H1 (cell line): Measurements from ENCODE around the gene JPH3. TPM values are rescaled to one million over a fixed set of nuclear protein-coding genes. Genes with fewer than 3 reads are reported as not detected.

Experiments
- CHD1 ChIP-seq: IDR thresholded peaks from 2 replicates; pipeline ENCODE4 v1.6.1; 2012; ENCODE audit warnings: low read depth, low read length, improper control_type of control experiment
- EZH2 ChIP-seq: fragments of 200-600 bp; sonication (generic); IDR thresholded peaks from 2 replicates; pipeline ENCODE4 v1.7.1; 2012; ENCODE audit warnings: low read depth, mild to moderate bottlenecking, moderate library complexity, low read length, inconsistent platforms; ENCODE audit not compliant: severe bottlenecking
- JUND ChIP-seq: IDR thresholded peaks from 2 replicates; pipeline ENCODE4 v1.6.1; 2011; ENCODE audit warnings: mild to moderate bottlenecking, improper control_type of control experiment, low read length
- RAD21 ChIP-seq, 2 experiments: IDR thresholded peaks in 1 of 2; conservative IDR thresholded peaks in 1 of 2; 2 replicates each; pipeline ENCODE4 v1.6.1; 2011; ENCODE audit warnings: low read depth in 2 of 2, low read length in 2 of 2, improper control_type of control experiment in 1 of 2, inconsistent platforms in 1 of 2, mild to moderate bottlenecking in 1 of 2, moderate library complexity in 1 of 2
- SAP30 ChIP-seq: fragments of 300-600 bp; sonication (generic); IDR thresholded peaks from 2 replicates; pipeline ENCODE4 v1.7.1; 2012; ENCODE audit warnings: low read length, moderate library complexity, mild to moderate bottlenecking, inconsistent platforms; ENCODE audit not compliant: insufficient read depth, insufficient replicate concordance
- SP1 ChIP-seq: IDR thresholded peaks from 2 replicates; pipeline ENCODE4 v1.6.1; 2011; ENCODE audit warnings: low read depth, low read length
- TCF12 ChIP-seq: IDR thresholded peaks from 2 replicates; pipeline ENCODE4 v1.6.1; 2011; ENCODE audit warnings: low read depth, mild to moderate bottlenecking, low read length
- polyA plus RNA-seq, 7 experiments: library from polyadenylated mRNA; depleted of rRNA in 3 of 7; stranded (reverse) in 5 of 7; unstranded in 2 of 7; fragments of >200 nt in 5 of 7; fragments of 200-250 nt in 2 of 7; gene quantifications; 1 replicate in 5 of 7; 2 replicates in 1 of 7; 4 replicates in 1 of 7; pipeline versions ENCODE4 v1.2.1 to v1.2.3, GENCODE V29; 2011 to 2013; ENCODE audit warnings: missing spikeins in 2 of 7, mixed read lengths in 2 of 7
- total RNA-seq: library from RNA; stranded (reverse); fragmentation: NEBNext Ultra II Directional; extraction: Animal tissue kit (Norgen Biotek cat#: 25700); gene quantifications from 2 replicates; pipeline ENCODE4 v1.2.1, GENCODE V29; 2021
- TF ChIP-seq, protein P1 (sequence below): fragments of 300-600 bp; sonication (generic); IDR thresholded peaks from 2 replicates; pipeline ENCODE4 v1.7.1; 2012; ENCODE audit warnings: low read length, moderate library complexity, mild to moderate bottlenecking, inconsistent platforms; ENCODE audit not compliant: insufficient replicate concordance
- TF ChIP-seq, protein P2 (sequence below): IDR thresholded peaks from 2 replicates; pipeline ENCODE4 v1.6.1; 2012; ENCODE audit warnings: low read length, inconsistent platforms

JPH3 gene
- total and polyA plus RNA-seq, 2 of the 8 experiments (the other 6 are each of a cell fraction or from before 2014, with no cell fraction given), result 10.3 to 28.3 TPM

DNA sequence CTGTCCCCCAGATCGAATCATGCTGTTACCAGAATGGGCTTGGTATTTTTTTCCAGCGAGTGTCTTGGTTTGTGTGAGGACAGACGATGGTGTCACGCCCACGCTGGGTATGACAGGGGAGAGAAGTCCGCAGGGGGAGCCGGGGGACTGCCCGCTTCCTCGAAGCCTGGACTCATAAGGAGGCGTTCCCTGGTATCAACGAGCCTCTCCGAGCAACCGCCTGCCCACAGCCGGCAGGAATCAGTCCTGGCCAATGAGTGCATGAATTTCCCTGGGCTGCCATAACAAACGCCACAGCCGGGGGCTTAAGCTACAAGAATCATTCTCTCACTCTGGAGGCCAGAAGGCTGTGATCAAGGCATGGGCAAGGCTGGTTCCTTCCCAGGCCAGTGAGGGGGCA, 26.1 kb upstream of the JPH3 start (continued):
- TF ChIP-seq, protein P1, sequence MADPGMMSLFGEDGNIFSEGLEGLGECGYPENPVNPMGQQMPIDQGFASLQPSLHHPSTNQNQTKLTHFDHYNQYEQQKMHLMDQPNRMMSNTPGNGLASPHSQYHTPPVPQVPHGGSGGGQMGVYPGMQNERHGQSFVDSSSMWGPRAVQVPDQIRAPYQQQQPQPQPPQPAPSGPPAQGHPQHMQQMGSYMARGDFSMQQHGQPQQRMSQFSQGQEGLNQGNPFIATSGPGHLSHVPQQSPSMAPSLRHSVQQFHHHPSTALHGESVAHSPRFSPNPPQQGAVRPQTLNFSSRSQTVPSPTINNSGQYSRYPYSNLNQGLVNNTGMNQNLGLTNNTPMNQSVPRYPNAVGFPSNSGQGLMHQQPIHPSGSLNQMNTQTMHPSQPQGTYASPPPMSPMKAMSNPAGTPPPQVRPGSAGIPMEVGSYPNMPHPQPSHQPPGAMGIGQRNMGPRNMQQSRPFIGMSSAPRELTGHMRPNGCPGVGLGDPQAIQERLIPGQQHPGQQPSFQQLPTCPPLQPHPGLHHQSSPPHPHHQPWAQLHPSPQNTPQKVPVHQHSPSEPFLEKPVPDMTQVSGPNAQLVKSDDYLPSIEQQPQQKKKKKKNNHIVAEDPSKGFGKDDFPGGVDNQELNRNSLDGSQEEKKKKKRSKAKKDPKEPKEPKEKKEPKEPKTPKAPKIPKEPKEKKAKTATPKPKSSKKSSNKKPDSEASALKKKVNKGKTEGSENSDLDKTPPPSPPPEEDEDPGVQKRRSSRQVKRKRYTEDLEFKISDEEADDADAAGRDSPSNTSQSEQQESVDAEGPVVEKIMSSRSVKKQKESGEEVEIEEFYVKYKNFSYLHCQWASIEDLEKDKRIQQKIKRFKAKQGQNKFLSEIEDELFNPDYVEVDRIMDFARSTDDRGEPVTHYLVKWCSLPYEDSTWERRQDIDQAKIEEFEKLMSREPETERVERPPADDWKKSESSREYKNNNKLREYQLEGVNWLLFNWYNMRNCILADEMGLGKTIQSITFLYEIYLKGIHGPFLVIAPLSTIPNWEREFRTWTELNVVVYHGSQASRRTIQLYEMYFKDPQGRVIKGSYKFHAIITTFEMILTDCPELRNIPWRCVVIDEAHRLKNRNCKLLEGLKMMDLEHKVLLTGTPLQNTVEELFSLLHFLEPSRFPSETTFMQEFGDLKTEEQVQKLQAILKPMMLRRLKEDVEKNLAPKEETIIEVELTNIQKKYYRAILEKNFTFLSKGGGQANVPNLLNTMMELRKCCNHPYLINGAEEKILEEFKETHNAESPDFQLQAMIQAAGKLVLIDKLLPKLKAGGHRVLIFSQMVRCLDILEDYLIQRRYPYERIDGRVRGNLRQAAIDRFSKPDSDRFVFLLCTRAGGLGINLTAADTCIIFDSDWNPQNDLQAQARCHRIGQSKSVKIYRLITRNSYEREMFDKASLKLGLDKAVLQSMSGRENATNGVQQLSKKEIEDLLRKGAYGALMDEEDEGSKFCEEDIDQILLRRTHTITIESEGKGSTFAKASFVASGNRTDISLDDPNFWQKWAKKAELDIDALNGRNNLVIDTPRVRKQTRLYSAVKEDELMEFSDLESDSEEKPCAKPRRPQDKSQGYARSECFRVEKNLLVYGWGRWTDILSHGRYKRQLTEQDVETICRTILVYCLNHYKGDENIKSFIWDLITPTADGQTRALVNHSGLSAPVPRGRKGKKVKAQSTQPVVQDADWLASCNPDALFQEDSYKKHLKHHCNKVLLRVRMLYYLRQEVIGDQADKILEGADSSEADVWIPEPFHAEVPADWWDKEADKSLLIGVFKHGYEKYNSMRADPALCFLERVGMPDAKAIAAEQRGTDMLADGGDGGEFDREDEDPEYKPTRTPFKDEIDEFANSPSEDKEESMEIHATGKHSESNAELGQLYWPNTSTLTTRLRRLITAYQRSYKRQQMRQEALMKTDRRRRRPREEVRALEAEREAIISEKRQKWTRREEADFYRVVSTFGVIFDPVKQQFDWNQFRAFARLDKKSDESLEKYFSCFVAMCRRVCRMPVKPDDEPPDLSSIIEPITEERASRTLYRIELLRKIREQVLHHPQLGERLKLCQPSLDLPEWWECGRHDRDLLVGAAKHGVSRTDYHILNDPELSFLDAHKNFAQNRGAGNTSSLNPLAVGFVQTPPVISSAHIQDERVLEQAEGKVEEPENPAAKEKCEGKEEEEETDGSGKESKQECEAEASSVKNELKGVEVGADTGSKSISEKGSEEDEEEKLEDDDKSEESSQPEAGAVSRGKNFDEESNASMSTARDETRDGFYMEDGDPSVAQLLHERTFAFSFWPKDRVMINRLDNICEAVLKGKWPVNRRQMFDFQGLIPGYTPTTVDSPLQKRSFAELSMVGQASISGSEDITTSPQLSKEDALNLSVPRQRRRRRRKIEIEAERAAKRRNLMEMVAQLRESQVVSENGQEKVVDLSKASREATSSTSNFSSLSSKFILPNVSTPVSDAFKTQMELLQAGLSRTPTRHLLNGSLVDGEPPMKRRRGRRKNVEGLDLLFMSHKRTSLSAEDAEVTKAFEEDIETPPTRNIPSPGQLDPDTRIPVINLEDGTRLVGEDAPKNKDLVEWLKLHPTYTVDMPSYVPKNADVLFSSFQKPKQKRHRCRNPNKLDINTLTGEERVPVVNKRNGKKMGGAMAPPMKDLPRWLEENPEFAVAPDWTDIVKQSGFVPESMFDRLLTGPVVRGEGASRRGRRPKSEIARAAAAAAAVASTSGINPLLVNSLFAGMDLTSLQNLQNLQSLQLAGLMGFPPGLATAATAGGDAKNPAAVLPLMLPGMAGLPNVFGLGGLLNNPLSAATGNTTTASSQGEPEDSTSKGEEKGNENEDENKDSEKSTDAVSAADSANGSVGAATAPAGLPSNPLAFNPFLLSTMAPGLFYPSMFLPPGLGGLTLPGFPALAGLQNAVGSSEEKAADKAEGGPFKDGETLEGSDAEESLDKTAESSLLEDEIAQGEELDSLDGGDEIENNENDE, result no peak
- no peak for TF ChIP-seq CHD1
- TF ChIP-seq SAP30, result no peak
- TF ChIP-seq JUND, result no peak
- TF ChIP-seq EZH2, result no peak
- no peak for TF ChIP-seq TCF12
- 0 out of 4 replicates have a peak, but pooled peaks of 1 of the 2 experiments have one; percentile 4 for TF ChIP-seq RAD21 (IDR thresholded peaks at IDR 0.05 in 1 of 2, conservative IDR thresholded peaks at IDR 0.05 in 1 of 2; ENCODE audit: low read depth in 2 of 2, low read length in 2 of 2)
- TF ChIP-seq, protein P2, sequence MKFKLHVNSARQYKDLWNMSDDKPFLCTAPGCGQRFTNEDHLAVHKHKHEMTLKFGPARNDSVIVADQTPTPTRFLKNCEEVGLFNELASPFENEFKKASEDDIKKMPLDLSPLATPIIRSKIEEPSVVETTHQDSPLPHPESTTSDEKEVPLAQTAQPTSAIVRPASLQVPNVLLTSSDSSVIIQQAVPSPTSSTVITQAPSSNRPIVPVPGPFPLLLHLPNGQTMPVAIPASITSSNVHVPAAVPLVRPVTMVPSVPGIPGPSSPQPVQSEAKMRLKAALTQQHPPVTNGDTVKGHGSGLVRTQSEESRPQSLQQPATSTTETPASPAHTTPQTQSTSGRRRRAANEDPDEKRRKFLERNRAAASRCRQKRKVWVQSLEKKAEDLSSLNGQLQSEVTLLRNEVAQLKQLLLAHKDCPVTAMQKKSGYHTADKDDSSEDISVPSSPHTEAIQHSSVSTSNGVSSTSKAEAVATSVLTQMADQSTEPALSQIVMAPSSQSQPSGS, result no peak
- TF ChIP-seq SP1, result peak; percentile 44; the same call in 1 of the 2 replicates
